SK-N-SH (cell line): ENCODE results near the gene VASN. TPM values are rescaled to one million over a fixed set of nuclear protein-coding genes. Genes with fewer than 3 reads are reported as not detected.

Experiments
- CTCF ChIA-PET: fragments of 300-600, 350-600 bp; formaldehyde crosslinking; extraction: SDS; loops from one replicate; lab custom pipeline; 2021; lab: Yijun Ruan, JAX
- POLR2A ChIA-PET: fragments of 350-600 bp; sonication (Branson Sonifier 250); formaldehyde crosslinking; extraction: SDS; loops from one replicate; lab custom pipeline; 2020; ENCODE audit warnings: antibody characterized with exemption, inconsistent platforms; lab: Yijun Ruan, JAX
- DNase-seq: peaks from one replicate; pipeline ENCODE4 v3.0.0; 2012
- H2AFZ ChIP-seq: fragments of 200-600 bp; sonication (generic); 2 replicates; pipeline ENCODE4 v1.8.1; 2016; ENCODE audit warnings: antibody characterized with exemption, mild to moderate bottlenecking, low read depth
- H3F3A ChIP-seq: fragments of 200-600 bp; sonication (generic); replicated peaks from 2 replicates; pipeline ENCODE3; 2016; ENCODE audit warnings: antibody characterized with exemption, mild to moderate bottlenecking; ENCODE audit not compliant: insufficient read depth
- H3K27ac ChIP-seq, 2 experiments: fragments of 200-500 bp in 1 of 2; fragments of 200-600 bp in 1 of 2; sonication (Bioruptor generic) in 1 of 2; sonication (generic), shearing (Covaris generic) in 1 of 2; 2 replicates each; pipeline versions ENCODE4 v1.5.1 to v1.6.1; 2014 to 2016; ENCODE audit warnings: low read depth in 2 of 2, inconsistent platforms in 1 of 2, low read length in 1 of 2, mild to moderate bottlenecking in 1 of 2, mixed read lengths in 1 of 2
- H3K27me3 ChIP-seq: fragments of 200-600 bp; sonication (generic), shearing (Covaris generic); 2 replicates; pipeline ENCODE4 v1.6.1; 2016; ENCODE audit warnings: mixed run types; ENCODE audit not compliant: insufficient read depth
- H3K36me3 ChIP-seq, 2 experiments: fragments of 200-500 bp in 1 of 2; fragments of 200-600 bp in 1 of 2; sonication (Bioruptor generic) in 1 of 2; sonication (generic) in 1 of 2; replicated peaks in 1 of 2; 2 replicates each; pipeline versions ENCODE3 to v1.5.1; 2014 to 2016; ENCODE audit warnings: low read length in 1 of 2, mild to moderate bottlenecking in 1 of 2; ENCODE audit not compliant: insufficient read depth in 2 of 2, control insufficient read depth in 1 of 2
- H3K4me1 ChIP-seq, 2 experiments: fragments of 200-500 bp in 1 of 2; fragments of 200-600 bp in 1 of 2; sonication (Bioruptor generic) in 1 of 2; sonication (generic), shearing (Covaris generic) in 1 of 2; 2 replicates each; pipeline versions ENCODE4 v1.5.1 to v1.6.1; 2014 to 2016; ENCODE audit warnings: low read depth in 1 of 2, low read length in 1 of 2, mixed run types in 1 of 2; ENCODE audit not compliant: insufficient read depth in 2 of 2, control insufficient read depth in 1 of 2
- H3K4me2 ChIP-seq: fragments of 200-600 bp; sonication (generic), shearing (Covaris generic); 2 replicates; pipeline ENCODE4 v1.6.1; 2017; ENCODE audit warnings: mixed run types
- H3K4me3 ChIP-seq, 2 experiments: fragments of 200-500 bp in 1 of 2; fragments of 200-600 bp in 1 of 2; sonication (Bioruptor generic) in 1 of 2; sonication (generic), shearing (Covaris generic) in 1 of 2; 2 replicates each; pipeline versions ENCODE4 v1.5.1 to v1.8.1; 2014 to 2016; ENCODE audit warnings: low read depth in 2 of 2, inconsistent platforms in 1 of 2, low read length in 1 of 2, mild to moderate bottlenecking in 1 of 2, mixed read lengths in 1 of 2, moderate library complexity in 1 of 2
- H3K79me2 ChIP-seq: fragments of 200-600 bp; sonication (generic); 2 replicates; pipeline ENCODE4 v1.8.1; 2017; ENCODE audit warnings: mild to moderate bottlenecking; ENCODE audit not compliant: insufficient read depth
- H3K9ac ChIP-seq: fragments of 200-600 bp; sonication (generic); 2 replicates; pipeline ENCODE4 v1.6.1; 2017; ENCODE audit warnings: mixed run types
- H3K9me2 ChIP-seq: fragments of 200-600 bp; sonication (generic); 2 replicates; pipeline ENCODE4 v1.6.1; 2017; ENCODE audit warnings: mixed run types
- H3K9me3 ChIP-seq: fragments of 200-600 bp; sonication (generic); 2 replicates; pipeline ENCODE4 v1.6.1; 2017; ENCODE audit warnings: mixed run types, mild to moderate bottlenecking, moderate library complexity
- H4K20me1 ChIP-seq: fragments of 200-600 bp; sonication (generic); 2 replicates; pipeline ENCODE4 v1.6.1; 2017; ENCODE audit warnings: mild to moderate bottlenecking, mixed run types; ENCODE audit not compliant: insufficient read depth
- CHD2 ChIP-seq: fragments of 150-350 bp; IDR thresholded peaks from 2 replicates; pipeline ENCODE4 v1.6.1; 2018; ENCODE audit warnings: low read length; ENCODE audit not compliant: partially characterized antibody
- ELF1 ChIP-seq: IDR thresholded peaks from 2 replicates; pipeline ENCODE4 v1.4.0; 2012
- EP300 ChIP-seq, 2 experiments: IDR thresholded peaks; 2 replicates each; pipeline versions ENCODE4 v1.4.0 to v1.6.1; 2012; ENCODE audit warnings: borderline replicate concordance in 1 of 2, low read depth in 1 of 2, low read length in 1 of 2
- EZH2phosphoT487 ChIP-seq: fragments of 200-600 bp; sonication (generic); IDR thresholded peaks from 2 replicates; pipeline ENCODE4 v1.6.1; 2017; ENCODE audit warnings: low read depth, mixed run types, mild to moderate bottlenecking, antibody characterized with exemption, moderate library complexity, borderline replicate concordance
- FOXJ3 ChIP-seq: sonication (generic); formaldehyde crosslinking; IDR thresholded peaks from 2 replicates; pipeline ENCODE4 v1.5.1; 2020; ENCODE audit warnings: mild to moderate bottlenecking, missing genetic modification reagents
- FOXM1 ChIP-seq: IDR thresholded peaks from 2 replicates; pipeline ENCODE4 v1.4.0; 2012; ENCODE audit warnings: low read depth, mild to moderate bottlenecking
- GABPA ChIP-seq: IDR thresholded peaks from 2 replicates; pipeline ENCODE4 v1.4.0; 2012; ENCODE audit warnings: low read depth, mild to moderate bottlenecking
- MEF2A ChIP-seq: IDR thresholded peaks from 2 replicates; pipeline ENCODE4 v1.4.0; 2012; ENCODE audit warnings: low read depth, borderline replicate concordance
- MXI1 ChIP-seq: IDR thresholded peaks from 2 replicates; pipeline ENCODE4 v1.6.1; 2012; ENCODE audit warnings: mild to moderate bottlenecking, low read depth, low read length, improper control_type of control experiment
- NFIC ChIP-seq: IDR thresholded peaks from 2 replicates; pipeline ENCODE4 v1.4.0; 2012; ENCODE audit warnings: borderline replicate concordance
- NRF1 ChIP-seq: IDR thresholded peaks from 2 replicates; pipeline ENCODE4 v1.6.1; 2012; ENCODE audit warnings: low read depth, mild to moderate bottlenecking, low read length
- PBX3 ChIP-seq: IDR thresholded peaks from 2 replicates; pipeline ENCODE4; 2012
- POLR2AphosphoS5 ChIP-seq: IDR thresholded peaks from 2 replicates; pipeline ENCODE4 v1.6.1; 2012; ENCODE audit warnings: low read depth, low read length
- RAD21 ChIP-seq: IDR thresholded peaks from 2 replicates; pipeline ENCODE4 v1.6.1; 2012; ENCODE audit warnings: mild to moderate bottlenecking, low read length
- RFX5 ChIP-seq: IDR thresholded peaks from 2 replicates; pipeline ENCODE4 v1.6.1; 2012; ENCODE audit warnings: mild to moderate bottlenecking, improper control_type of control experiment, low read length
- RXRA ChIP-seq: IDR thresholded peaks from 2 replicates; pipeline ENCODE4 v1.4.0; 2012; ENCODE audit warnings: low read depth, mild to moderate bottlenecking, borderline replicate concordance
- SMC3 ChIP-seq: IDR thresholded peaks from 2 replicates; pipeline ENCODE4 v1.6.1; 2012; ENCODE audit warnings: low read depth, low read length, improper control_type of control experiment
- TCF12 ChIP-seq: IDR thresholded peaks from 2 replicates; pipeline ENCODE4 v1.4.0; 2012
- YY1 ChIP-seq: IDR thresholded peaks from 2 replicates; pipeline ENCODE4 v1.4.0; 2012; ENCODE audit warnings: low read depth, mild to moderate bottlenecking
- ZBTB33 ChIP-seq: IDR thresholded peaks from 2 replicates; pipeline ENCODE4 v1.4.0; 2012; ENCODE audit warnings: low read depth, borderline replicate concordance
- WGBS: methylation state at CpG from one replicate; pipeline ENCODE4 v1.1.6; 2017; ENCODE audit warnings: low lambda C conversion rate; 5-methylcytosine and 5-hydroxymethylcytosine counted together
- polyA plus RNA-seq, 3 experiments: library from polyadenylated mRNA; depleted of rRNA; stranded (reverse); fragments of >200 nt; gene quantifications; 2 replicates each; pipeline ENCODE4 v1.2.3, GENCODE V29; 2012
- TF ChIP-seq, protein P1 (sequence below): IDR thresholded peaks from 2 replicates; pipeline ENCODE4 v1.4.0; 2012; ENCODE audit warnings: low read depth, borderline replicate concordance
- TF ChIP-seq, protein P2 (sequence below): IDR thresholded peaks from 2 replicates; pipeline ENCODE4 v1.4.0; 2012; ENCODE audit warnings: low read depth

Gene VASN
- polyA plus RNA-seq, 1 of the 3 experiments (the other 2 are of a cell fraction) = 37.4 TPM

GRCh38 chr16:4407543-4408322 lies 36.1 kb downstream of the VASN start:
- DNase-seq = no peak
- peaks cover 0 to 16% of the 10 kb centered on the region in 2 experiments for H3K36me3 ChIP-seq
- TF ChIP-seq GABPA = no peak
- no peak for TF ChIP-seq ZBTB33
- TF ChIP-seq, protein P1, sequence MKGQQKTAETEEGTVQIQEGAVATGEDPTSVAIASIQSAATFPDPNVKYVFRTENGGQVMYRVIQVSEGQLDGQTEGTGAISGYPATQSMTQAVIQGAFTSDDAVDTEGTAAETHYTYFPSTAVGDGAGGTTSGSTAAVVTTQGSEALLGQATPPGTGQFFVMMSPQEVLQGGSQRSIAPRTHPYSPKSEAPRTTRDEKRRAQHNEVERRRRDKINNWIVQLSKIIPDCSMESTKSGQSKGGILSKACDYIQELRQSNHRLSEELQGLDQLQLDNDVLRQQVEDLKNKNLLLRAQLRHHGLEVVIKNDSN = no peak
- no peak for TF ChIP-seq MEF2A
- TF ChIP-seq PBX3 = no peak
- no peak for TF ChIP-seq YY1
- no peak for TF ChIP-seq EP300 (IDR thresholded peaks at IDR 0.05; ENCODE audit: borderline replicate concordance in 1 of 2, low read depth in 1 of 2, low read length in 1 of 2)
- no peak for TF ChIP-seq MXI1
- TF ChIP-seq RXRA = no peak
- TF ChIP-seq POLR2AphosphoS5 = no peak
- H3K27ac ChIP-seq = no peak overlapping the region
- ChIA-PET CTCF (interaction anchor here (0.6 to 6.2 kb wide), 2 partner anchors 47 to 147 kb away, joined by 3 to 49 read pairs; no protein-coding TSS in a partner anchor), POLR2A (no interaction called here)
- no peaks in the 10 kb centered on the region for H3K9me3 ChIP-seq
- 92% methylated on average over 4 of the region's 22 CpGs for WGBS
- H3K79me2 ChIP-seq = peaks cover 13% of the 10 kb centered on the region; the same call in 1 of the 2 replicates
- no peaks in the 10 kb centered on the region for H3F3A ChIP-seq
- no peak overlapping the region for H2AFZ ChIP-seq
- no peak overlapping the region for H3K9ac ChIP-seq
- H3K9me2 ChIP-seq = no peaks in the 10 kb centered on the region
- H4K20me1 ChIP-seq = no peaks in the 10 kb centered on the region; the same call in 1 of the 2 replicates
- H3K4me2 ChIP-seq = no peak overlapping the region
- H3K4me1 ChIP-seq = peaks cover 0 to 17% of the 10 kb centered on the region in 2 experiments; a peak in 1 of 4 replicates
- no peaks in the 10 kb centered on the region for H3K27me3 ChIP-seq
- no peak overlapping the region for H3K4me3 ChIP-seq

GRCh38 chr16:4408323-4408690 lies 36.7 kb downstream of the VASN start:
- POLR2A ChIA-PET = no interaction called here
- WGBS = 93% methylated on average over 4 of the region's 10 CpGs
- DNase-seq = no peak
- Histone ChIP-seq H3K79me2 (peaks cover 18% of the 10 kb centered on the region; the same call in 1 of the 2 replicates), H4K20me1 (no peaks in the 10 kb centered on the region; the same call in 1 of the 2 replicates), H3K4me1 (peaks cover 0 to 17% of the 10 kb centered on the region in 2 experiments; a peak in 1 of 4 replicates), H3K9me2 (no peaks in the 10 kb centered on the region), H3K4me2 (no peak overlapping the region), H3K27ac (no peak overlapping the region), H3K9ac (no peak overlapping the region), H3K27me3 (no peaks in the 10 kb centered on the region), H2AFZ (no peak overlapping the region), H3F3A (no peaks in the 10 kb centered on the region), H3K9me3 (no peaks in the 10 kb centered on the region), H3K4me3 (no peak overlapping the region), H3K36me3 (peaks cover 0 to 16% of the 10 kb centered on the region in 2 experiments)
- CTCF ChIA-PET = interaction anchor here (5.1 to 6.2 kb wide), 2 partner anchors 15 to 48 kb away, joined by 28 to 49 read pairs; no protein-coding TSS in a partner anchor
- TF ChIP-seq EZH2phosphoT487 = no peak
- no peak for TF ChIP-seq ELF1
- no peak for TF ChIP-seq SMC3
- TF ChIP-seq NFIC = no peak
- TF ChIP-seq, protein P2, sequence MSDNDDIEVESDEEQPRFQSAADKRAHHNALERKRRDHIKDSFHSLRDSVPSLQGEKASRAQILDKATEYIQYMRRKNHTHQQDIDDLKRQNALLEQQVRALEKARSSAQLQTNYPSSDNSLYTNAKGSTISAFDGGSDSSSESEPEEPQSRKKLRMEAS = no peak
- TF ChIP-seq NRF1 = no peak
- TF ChIP-seq, protein P1 = no peak
- TF ChIP-seq RFX5 = no peak
- TF ChIP-seq YY1 = no peak
- no peak for TF ChIP-seq PBX3
- TF ChIP-seq TCF12 = no peak
- TF ChIP-seq MEF2A = no peak
- no peak for TF ChIP-seq FOXM1
- no peak for TF ChIP-seq RAD21
- TF ChIP-seq CHD2 = no peak
- TF ChIP-seq FOXJ3 (CRISPR knock-in tag) = no peak
